Right cardiac atrium (tissue), 5 donors: ENCODE data around the gene EFCAB8. TPM values are rescaled to one million over a fixed set of nuclear protein-coding genes. Genes with fewer than 3 reads are reported as not detected.

Experiments used
- ATAC-seq, 2 donors: fragments of 200-7000 bp; cut with Tn5 transposase; one replicate each; pipeline versions ENCODE4 v1.8.0 to v1.9.1; 2020; ENCODE audit warnings: moderate library complexity in 2 of 2, mild to moderate bottlenecking in 1 of 2
- DNase-seq, 3 donors: peaks; one replicate each; pipeline ENCODE4 v3.0.0-alpha.2; 2020
- H3K27ac ChIP-seq: one replicate; pipeline ENCODE4 v1.5.1; 2013; ENCODE audit warnings: mild to moderate bottlenecking, low read length, control low read depth, moderate library complexity
- H3K27me3 ChIP-seq: one replicate; pipeline ENCODE4 v1.6.1; 2013; ENCODE audit not compliant: control insufficient read depth, insufficient read depth
- H3K4me1 ChIP-seq: one replicate; pipeline ENCODE4 v1.6.1; 2013; ENCODE audit warnings: low read length; ENCODE audit not compliant: control insufficient read depth, insufficient read depth
- H3K4me3 ChIP-seq: one replicate; pipeline ENCODE4 v1.5.1; 2013; ENCODE audit warnings: low read length, control low read depth
- H3K9me3 ChIP-seq: one replicate; pipeline ENCODE4 v1.6.1; 2013; ENCODE audit warnings: low read length; ENCODE audit not compliant: control insufficient read depth
- WGBS: extraction: QIAGEN DNeasy Blood & Tissue Kit; methylation state at CpG from one replicate; pipeline ENCODE4 v1.1.7; 2013; 5-methylcytosine and 5-hydroxymethylcytosine counted together
- intact Hi-C, 4 donors: fragments of 100-400 bp; cut with DNase I; formaldehyde crosslinking; loops; one replicate each; pipeline versions ENCODE4 v1.11.0 to v1.14.0; 2022 to 2023
- polyA plus RNA-seq: library from polyadenylated mRNA; stranded (reverse); fragments of 200-250 nt; gene quantifications from one replicate; pipeline ENCODE4 v1.2.3, GENCODE V29; 2013
- total RNA-seq, 4 donors: library from RNA; stranded (reverse); fragmentation: NEBNext Ultra II Directional; extraction: Animal tissue kit (Norgen Biotek cat#: 25700); gene quantifications; one replicate each; pipeline ENCODE4 v1.2.1, GENCODE V29; 2021
- donor health status: healthy with polysubstance abuse.
- donor health status: DM: no; HTN: yes; CAD: no.
- donor health status: DM: no; HTN: no; CAD: no.
- donor health status: DM: no; HTN: yes; CAD: no; lungs with severe emphysema.
- donor health status: DM: yes; HTN: yes; CAD: no.

EFCAB8 gene
- total and polyA plus RNA-seq, 5 donors = 0.20 to 0.64 TPM; not detected in 3

DNA sequence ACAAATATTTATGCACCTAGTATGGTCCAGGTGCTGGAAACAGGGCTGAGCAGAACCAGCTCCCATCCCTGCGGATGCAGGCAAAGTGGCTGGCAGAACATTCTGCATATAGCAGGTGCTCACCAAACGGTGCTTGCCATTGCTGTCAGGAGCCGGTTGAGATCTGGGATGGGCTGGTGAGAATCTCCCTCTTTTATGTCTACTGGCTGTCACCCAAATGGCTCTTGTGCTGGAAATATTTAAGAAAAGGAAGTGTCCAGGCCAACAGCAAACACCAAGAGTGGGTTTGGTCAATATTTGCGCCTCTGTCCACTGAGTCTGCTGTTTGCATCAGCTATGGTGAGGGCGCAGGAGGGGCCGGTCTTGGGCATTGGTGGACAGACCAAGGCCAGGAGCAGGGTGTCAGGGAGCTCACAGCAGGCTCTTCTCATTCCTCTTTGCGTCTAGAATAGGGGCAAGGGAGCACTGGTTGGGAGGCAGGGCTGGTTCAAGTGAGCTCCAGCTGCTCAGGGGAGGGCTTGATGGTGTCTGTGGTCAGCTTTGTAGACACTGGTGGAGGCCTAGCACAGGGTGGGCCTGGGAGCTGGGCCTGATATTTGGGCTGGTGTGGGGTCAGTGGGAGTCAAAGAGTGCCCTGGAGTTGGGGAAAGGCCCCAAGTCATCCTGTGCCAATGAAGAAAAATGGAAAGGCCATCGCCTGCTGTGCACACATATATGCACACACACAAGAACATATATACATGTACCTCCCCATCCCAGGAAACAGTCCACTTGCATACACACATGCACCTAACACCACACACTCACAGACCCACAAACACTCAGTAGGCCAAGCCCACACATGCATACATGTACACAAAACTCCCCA, 147.4 kb downstream of the EFCAB8 start:
- intact Hi-C loops = no loop called here
- WGBS = 75% methylated on average over 8 of the region's 8 CpGs
- ATAC-seq = no peak

DNA sequence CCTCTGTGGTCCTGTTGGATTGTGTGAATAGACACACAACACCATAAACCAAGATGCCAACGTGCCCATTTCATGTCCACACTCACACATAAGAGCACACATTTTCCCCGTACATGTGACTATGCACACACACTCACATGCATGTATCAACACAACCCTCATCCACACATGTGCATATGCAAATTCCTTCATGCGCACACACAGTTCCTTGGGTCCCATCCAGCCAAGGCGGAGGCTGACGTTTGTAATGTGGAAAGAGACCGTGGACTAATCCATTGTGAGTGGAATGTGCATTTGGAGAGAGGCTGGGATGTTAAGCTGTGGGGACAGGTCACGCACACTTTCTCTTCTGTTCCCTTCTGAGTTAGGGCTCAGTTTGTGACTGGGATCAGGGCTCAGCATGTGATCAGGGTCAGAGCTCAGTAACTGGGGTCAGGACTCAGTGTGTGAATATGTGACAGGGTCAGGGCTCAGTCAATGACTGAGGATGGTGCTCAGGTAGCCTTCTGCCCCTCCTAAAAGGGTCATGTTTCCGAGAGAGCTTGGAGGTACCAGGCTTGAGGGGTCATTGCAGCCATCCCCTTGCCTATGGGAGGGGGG, 148.2 kb downstream of the EFCAB8 start:
- Histone ChIP-seq H3K27me3 (no peaks in the 10 kb centered on the region), H3K9me3 (no peaks in the 10 kb centered on the region), H3K4me3 (no peak overlapping the region), H3K27ac (no peak overlapping the region), H3K4me1 (no peaks in the 10 kb centered on the region)
- intact Hi-C loops = no loop called here
- ATAC-seq (no peak), DNase-seq (no peak)
- 84% methylated on average over 8 of the region's 8 CpGs for WGBS

More for the DNA sequence above, 147.4 kb downstream of the EFCAB8 start:
- Histone ChIP-seq H3K27me3 (no peaks in the 10 kb centered on the region), H3K27ac (no peak overlapping the region), H3K4me3 (no peak overlapping the region), H3K4me1 (no peaks in the 10 kb centered on the region), H3K9me3 (no peaks in the 10 kb centered on the region)
- DNase-seq = no peak

DNA sequence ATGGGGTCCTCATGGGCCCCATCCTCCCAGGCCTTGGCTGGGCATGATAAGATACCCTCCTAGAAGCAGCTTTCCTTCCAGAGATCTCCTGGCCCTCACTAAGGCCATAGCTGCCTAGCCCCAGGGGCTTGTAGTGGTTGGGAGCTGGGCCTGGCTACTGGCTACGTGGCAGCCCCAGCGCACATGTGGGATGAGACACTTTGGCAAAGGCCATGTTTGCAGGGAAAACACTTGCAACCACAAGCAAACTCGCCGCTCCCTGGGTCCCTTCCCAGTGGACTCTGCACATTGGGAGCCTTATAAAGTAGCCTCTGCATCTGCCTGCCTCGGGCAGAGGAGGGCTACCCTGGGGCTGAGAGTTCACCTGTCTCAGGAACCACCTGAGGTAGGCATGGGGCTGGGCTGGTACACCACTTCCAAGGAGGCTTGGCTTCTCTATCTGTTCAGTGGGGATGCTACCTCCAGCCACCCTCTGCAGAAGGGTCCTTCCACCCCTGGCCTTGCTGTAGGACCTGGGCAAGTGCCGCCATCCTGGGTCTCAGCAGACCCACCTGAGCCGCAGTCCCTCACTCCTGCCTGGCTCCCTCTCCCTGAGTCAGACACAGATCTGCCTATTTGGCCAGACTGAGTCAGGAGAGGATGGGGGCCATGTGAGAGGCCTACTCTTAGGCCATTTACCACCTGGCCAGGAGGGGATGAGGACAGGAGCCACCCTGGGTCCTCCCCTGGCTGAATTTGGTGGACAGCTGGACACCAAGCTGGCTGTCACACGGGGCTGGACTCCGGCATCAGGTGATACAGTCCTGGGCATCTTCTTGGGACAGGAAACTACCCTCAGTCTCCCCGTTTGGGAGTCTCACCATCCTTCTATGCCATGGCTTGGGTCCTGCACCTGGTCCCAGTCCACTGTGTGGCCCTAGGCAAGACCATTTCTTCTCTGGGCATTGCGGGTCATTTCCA, 148.9 kb downstream of the EFCAB8 start, which contains the start of gene BPIFB2:
TSS of gene BPIFB2 (plus strand) at position 329 of the 960 bp plus-strand sequence. CDS start 871 bp downstream, outside the sequence.
- Histone ChIP-seq H3K27ac (no peak within 1 kb of the TSS), H3K4me1 (no peaks in the 10 kb centered on the region), H3K4me3 (no peak within 1 kb of the TSS), H3K27me3 (no peaks in the 10 kb centered on the region), H3K9me3 (no peaks in the 10 kb centered on the region)
- ATAC-seq = no peak
- intact Hi-C loops = no loop called here
- WGBS = 87% methylated on average over 11 of the region's 11 CpGs
- DNase-seq = no peak

DNA sequence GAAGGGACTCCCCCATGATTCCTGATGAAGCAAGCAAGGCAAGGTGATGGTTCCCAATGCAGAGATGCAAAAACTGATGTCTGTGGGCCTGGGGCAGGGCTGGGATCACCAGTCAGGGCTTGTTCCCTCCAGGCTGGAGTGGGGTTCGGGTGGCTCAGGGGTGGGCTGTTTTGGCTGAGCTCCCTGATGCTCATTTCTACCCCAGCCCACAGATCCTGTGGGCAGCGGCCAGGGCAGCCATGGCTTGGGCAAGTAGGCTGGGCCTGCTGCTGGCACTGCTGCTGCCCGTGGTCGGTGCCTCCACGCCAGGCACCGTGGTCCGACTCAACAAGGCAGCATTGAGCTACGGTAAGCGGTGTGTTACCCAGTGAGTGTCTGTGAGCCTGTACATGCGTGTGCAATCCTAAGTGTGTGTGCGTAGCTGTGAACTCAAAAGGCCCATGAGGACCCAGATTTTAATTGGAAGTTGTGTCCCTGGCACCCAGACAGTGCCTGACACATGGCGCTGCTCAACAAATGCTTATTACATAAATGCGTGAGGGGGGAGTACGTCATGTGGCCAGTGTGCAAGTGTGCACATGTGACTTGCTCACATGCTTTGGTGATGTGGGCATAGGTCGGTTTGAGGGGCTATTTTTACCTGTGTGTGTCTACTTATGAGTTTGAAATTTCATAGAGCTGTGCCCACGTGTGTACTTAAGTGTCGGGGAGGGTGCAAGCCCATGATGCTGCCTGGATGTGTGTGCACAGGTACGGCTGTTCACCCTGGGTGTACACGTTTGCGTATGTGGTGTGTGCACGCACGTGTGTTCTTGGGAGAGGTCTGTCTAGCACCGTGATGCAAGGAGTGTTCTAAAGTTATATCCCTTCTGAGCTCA, 149.9 kb downstream of the EFCAB8 start:
- ATAC-seq (no peak), DNase-seq (no peak)
- Histone ChIP-seq H3K4me1 (no peaks in the 10 kb centered on the region), H3K9me3 (no peaks in the 10 kb centered on the region), H3K27ac (no peak overlapping the region), H3K4me3 (no peak overlapping the region), H3K27me3 (no peaks in the 10 kb centered on the region)
- intact Hi-C loops = no loop called here
- 85% methylated on average over 23 of the region's 23 CpGs for WGBS

DNA sequence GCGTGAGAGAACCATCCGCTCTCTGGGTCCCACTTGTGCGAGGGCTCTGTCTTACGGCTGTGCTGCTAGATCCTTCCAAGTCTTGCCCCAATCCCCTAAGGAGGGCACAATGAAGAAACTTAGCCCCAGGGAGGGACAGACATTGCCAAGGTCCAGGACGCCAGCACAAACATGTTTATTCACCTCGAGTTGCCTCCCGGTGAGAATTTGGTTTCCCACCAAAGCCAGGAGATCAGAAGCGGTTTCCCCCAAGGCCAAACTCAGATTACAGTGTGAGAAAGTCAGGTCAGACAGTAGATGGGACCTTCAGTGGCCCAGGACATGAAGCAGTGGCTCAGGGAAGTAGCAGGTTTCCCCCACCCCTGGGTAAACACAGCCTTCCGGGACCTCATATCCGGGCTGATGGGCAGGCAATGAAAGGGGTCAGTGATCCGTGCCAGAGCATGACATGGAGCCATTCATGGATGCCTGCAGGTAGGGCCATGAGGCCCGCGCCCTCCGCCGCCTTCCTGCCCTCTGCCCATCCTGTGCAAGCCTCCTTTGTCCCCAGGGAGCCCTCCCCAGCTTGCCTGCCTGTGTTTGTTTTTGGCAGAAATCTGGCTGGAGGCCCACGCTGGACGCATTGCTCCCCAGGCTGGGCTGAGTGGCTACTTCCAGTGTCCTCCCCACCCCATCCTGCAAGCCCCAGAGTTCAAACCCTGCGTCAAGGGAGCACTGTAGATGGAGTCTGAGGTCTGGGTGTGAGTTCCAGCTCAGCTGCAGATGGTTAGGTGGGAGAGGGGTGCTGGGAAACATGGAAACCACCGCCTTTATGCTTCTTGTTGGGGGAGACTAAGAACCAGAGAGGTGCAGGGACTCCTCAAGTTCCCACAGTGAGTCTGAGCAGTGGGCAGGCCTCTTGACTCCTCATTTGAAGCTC, 150.8 kb downstream of the EFCAB8 start:
- no peaks in the 10 kb centered on the region for H3K27me3 ChIP-seq
- ATAC-seq (no peak), DNase-seq (no peak)
- H3K27ac ChIP-seq = no peak overlapping the region
- H3K4me3 ChIP-seq = no peak overlapping the region
- H3K9me3 ChIP-seq = no peaks in the 10 kb centered on the region
- H3K4me1 ChIP-seq = no peaks in the 10 kb centered on the region
- intact Hi-C loops = no loop called here
- WGBS = 52% methylated on average over 19 of the region's 19 CpGs

DNA sequence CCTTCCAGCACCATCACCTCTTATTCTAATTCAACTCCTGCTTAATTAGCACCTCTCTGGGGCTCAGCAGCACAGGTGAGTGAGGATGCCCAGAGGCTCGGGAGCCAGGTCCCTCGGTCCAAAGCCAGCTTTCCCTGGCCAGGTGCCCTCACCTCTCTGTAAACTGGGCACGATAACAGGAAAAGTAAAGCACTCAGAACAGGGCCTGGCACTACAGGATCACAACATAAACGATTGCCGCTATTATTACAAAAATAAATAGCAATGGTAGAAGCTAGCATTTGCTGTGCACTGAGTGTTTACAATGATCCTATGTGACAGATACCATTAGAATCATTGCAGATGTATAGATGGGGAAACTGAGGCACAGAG, 151.4 kb downstream of the EFCAB8 start:
- ATAC-seq (no peak), DNase-seq (no peak)
- H3K4me1 ChIP-seq = no peaks in the 10 kb centered on the region
- no peak overlapping the region for H3K4me3 ChIP-seq
- WGBS = 79% methylated on average over 5 of the region's 5 CpGs
- intact Hi-C loops = no loop called here
- no peaks in the 10 kb centered on the region for H3K9me3 ChIP-seq
- H3K27ac ChIP-seq = no peak overlapping the region
- H3K27me3 ChIP-seq = no peaks in the 10 kb centered on the region

DNA sequence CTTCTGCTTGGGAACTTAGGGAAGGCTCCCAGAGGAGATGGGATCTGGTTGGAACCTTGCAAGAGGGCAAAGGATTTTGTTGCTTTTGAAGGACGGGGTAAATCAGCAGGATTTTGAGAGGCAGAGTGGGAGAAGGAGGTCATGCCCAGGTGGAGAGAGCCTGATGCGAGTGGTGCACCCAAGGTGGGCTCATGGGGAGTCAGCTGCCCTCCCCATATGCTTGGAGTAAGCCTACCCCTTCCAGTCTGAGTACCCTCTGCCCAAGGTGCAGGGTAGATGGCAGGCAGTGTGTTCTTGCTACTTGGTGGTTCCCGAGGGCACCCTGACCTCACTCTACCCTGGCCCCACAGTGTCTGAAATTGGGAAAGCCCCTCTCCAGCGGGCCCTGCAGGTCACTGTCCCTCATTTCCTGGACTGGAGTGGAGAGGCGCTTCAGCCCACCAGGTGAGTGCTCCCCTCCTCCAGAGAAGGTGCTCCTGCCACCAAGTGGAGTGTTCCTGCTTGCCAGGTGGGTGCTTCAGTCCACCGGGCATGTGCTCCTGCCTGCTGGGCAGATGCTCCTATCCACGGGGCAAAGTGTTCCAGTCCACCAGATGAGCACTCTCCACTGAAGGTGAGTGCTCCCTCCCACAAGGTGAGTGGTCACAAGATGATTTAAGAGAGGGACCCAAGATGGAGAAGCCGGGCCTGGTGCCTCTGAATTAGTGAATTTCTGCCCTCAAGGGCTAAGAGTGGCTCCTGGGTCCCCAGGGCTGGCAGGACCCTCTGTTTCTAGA, 152.1 kb downstream of the EFCAB8 start:
- Histone ChIP-seq H3K9me3 (no peaks in the 10 kb centered on the region), H3K27ac (no peak overlapping the region), H3K4me3 (no peak overlapping the region), H3K4me1 (no peaks in the 10 kb centered on the region), H3K27me3 (no peaks in the 10 kb centered on the region)
- intact Hi-C loops = no loop called here
- 83% methylated on average over 8 of the region's 8 CpGs for WGBS
- DNase-seq (no peak), ATAC-seq (no peak)
